ENCODE data around the gene RAP1A. TPM values are rescaled to one million over a fixed set of nuclear protein-coding genes. Genes with fewer than 3 reads are reported as not detected.

The RAP1A gene
- total RNA-seq, 1 experiment from 2014 or later, result 55.3 TPM

- Histone ChIP-seq H3K4me3 (ENCODE audit: low read length) (no peak overlapping the region), H3K36me3 (ENCODE audit: insufficient read depth, low read length) (peaks cover 10% of the 10 kb centered on the region; the same call in 1 of the 2 replicates), H2AFZ (ENCODE audit: low read length) (no peak overlapping the region), H3K9me2 (replicated peaks; ENCODE audit: insufficient read depth, low read length) (no peaks in the 10 kb centered on the region), H3K79me2 (ENCODE audit: low read length) (no peaks in the 10 kb centered on the region), H4K20me1 (ENCODE audit: insufficient read depth, low read depth, low read length) (no peaks in the 10 kb centered on the region), H3K4me2 (ENCODE audit: low read depth, low read length, poor library complexity, severe bottlenecking) (no peak overlapping the region), H3K4me1 (ENCODE audit: low read length) (peaks cover 46% of the 10 kb centered on the region), H3K9me3 (ENCODE audit: low read length) (no peaks in the 10 kb centered on the region), H3K27me3 (ENCODE audit: low read length) (no peaks in the 10 kb centered on the region), H3K9ac (ENCODE audit: low read length) (no peak overlapping the region), H3K27ac (ENCODE audit: low read length) (no peak overlapping the region)
- no peak for DNase-seq
These were observed 88.3 kb downstream of the RAP1A start for GRCh38 chr1:111707906-111708305.

GRCh38 chr1:111709986-111710385 lies 90.4 kb downstream of the RAP1A start:
- H2AFZ ChIP-seq (ENCODE audit: low read length), result no peak overlapping the region
- no peaks in the 10 kb centered on the region for H3K9me2 ChIP-seq (replicated peaks; ENCODE audit: insufficient read depth, low read length)
- peak overlapping the region; percentile 25; the same call in 1 of the 2 replicates for H3K27ac ChIP-seq (ENCODE audit: low read length)
- H3K79me2 ChIP-seq (ENCODE audit: low read length), result no peaks in the 10 kb centered on the region
- no peaks in the 10 kb centered on the region for H4K20me1 ChIP-seq (ENCODE audit: insufficient read depth, low read depth, low read length)
- H3K36me3 ChIP-seq (ENCODE audit: insufficient read depth, low read length), result peaks cover 5% of the 10 kb centered on the region; the same call in 1 of the 2 replicates
- H3K4me1 ChIP-seq (ENCODE audit: low read length), result peaks cover 40% of the 10 kb centered on the region
- H3K27me3 ChIP-seq (ENCODE audit: low read length), result no peaks in the 10 kb centered on the region
- no peak overlapping the region for H3K4me3 ChIP-seq (ENCODE audit: low read length)
- no peak overlapping the region for H3K4me2 ChIP-seq (ENCODE audit: low read depth, low read length, poor library complexity, severe bottlenecking)
- no peaks in the 10 kb centered on the region for H3K9me3 ChIP-seq (ENCODE audit: low read length)
- DNase-seq, result no peak
- no peak overlapping the region for H3K9ac ChIP-seq (ENCODE audit: low read length)

- DNase-seq, result no peak
- no peaks in the 10 kb centered on the region for H4K20me1 ChIP-seq (ENCODE audit: insufficient read depth, low read depth, low read length)
These were observed 96.7 kb downstream of the RAP1A start for GRCh38 chr1:111716333-111716732.

GRCh38 chr1:111717450-111717849 lies 97.9 kb downstream of the RAP1A start:
- no peaks in the 10 kb centered on the region for H3K9me2 ChIP-seq (replicated peaks; ENCODE audit: insufficient read depth, low read length)
- no peaks in the 10 kb centered on the region for H3K9me3 ChIP-seq (ENCODE audit: low read length)
- H2AFZ ChIP-seq (ENCODE audit: low read length), result no peak overlapping the region
- no peaks in the 10 kb centered on the region for H3K36me3 ChIP-seq (ENCODE audit: insufficient read depth, low read length)
- H3K27me3 ChIP-seq (ENCODE audit: low read length), result no peaks in the 10 kb centered on the region
- H3K4me1 ChIP-seq (ENCODE audit: low read length), result no peaks in the 10 kb centered on the region
- H4K20me1 ChIP-seq (ENCODE audit: insufficient read depth, low read depth, low read length), result no peaks in the 10 kb centered on the region
- H3K9ac ChIP-seq (ENCODE audit: low read length), result no peak overlapping the region
- no peaks in the 10 kb centered on the region for H3K79me2 ChIP-seq (ENCODE audit: low read length)
- no peak overlapping the region for H3K27ac ChIP-seq (ENCODE audit: low read length)
- no peak overlapping the region for H3K4me2 ChIP-seq (ENCODE audit: low read depth, low read length, poor library complexity, severe bottlenecking)
- H3K4me3 ChIP-seq (ENCODE audit: low read length), result no peak overlapping the region
- DNase-seq, result no peak

More at GRCh38 chr1:111716333-111716732, 96.7 kb downstream of the RAP1A start:
- Histone ChIP-seq H3K4me3 (ENCODE audit: low read length) (no peak overlapping the region), H3K36me3 (ENCODE audit: insufficient read depth, low read length) (no peaks in the 10 kb centered on the region), H3K9me2 (replicated peaks; ENCODE audit: insufficient read depth, low read length) (no peaks in the 10 kb centered on the region), H3K27me3 (ENCODE audit: low read length) (no peaks in the 10 kb centered on the region), H3K9ac (ENCODE audit: low read length) (no peak overlapping the region), H3K4me1 (ENCODE audit: low read length) (peaks cover 5% of the 10 kb centered on the region; the same call in 1 of the 2 replicates), H2AFZ (ENCODE audit: low read length) (no peak overlapping the region), H3K79me2 (ENCODE audit: low read length) (no peaks in the 10 kb centered on the region), H3K4me2 (ENCODE audit: low read depth, low read length, poor library complexity, severe bottlenecking) (no peak overlapping the region), H3K9me3 (ENCODE audit: low read length) (no peaks in the 10 kb centered on the region), H3K27ac (ENCODE audit: low read length) (no peak overlapping the region)

- no peak for DNase-seq
- Histone ChIP-seq H4K20me1 (ENCODE audit: insufficient read depth, low read depth, low read length) (peaks cover 6% of the 10 kb centered on the region; the same call in 1 of the 2 replicates), H3K79me2 (ENCODE audit: low read length) (no peaks in the 10 kb centered on the region), H3K27ac (ENCODE audit: low read length) (no peak overlapping the region), H3K9me3 (ENCODE audit: low read length) (no peaks in the 10 kb centered on the region), H3K9ac (ENCODE audit: low read length) (no peak overlapping the region), H3K36me3 (ENCODE audit: insufficient read depth, low read length) (no peaks in the 10 kb centered on the region), H3K27me3 (ENCODE audit: low read length) (no peaks in the 10 kb centered on the region), H3K4me2 (ENCODE audit: low read depth, low read length, poor library complexity, severe bottlenecking) (no peak overlapping the region), H3K9me2 (replicated peaks; ENCODE audit: insufficient read depth, low read length) (no peaks in the 10 kb centered on the region), H2AFZ (ENCODE audit: low read length) (no peak overlapping the region), H3K4me3 (ENCODE audit: low read length) (no peak overlapping the region), H3K4me1 (ENCODE audit: low read length) (peaks cover 12% of the 10 kb centered on the region)
These were observed 99.5 kb downstream of the RAP1A start for GRCh38 chr1:111719135-111719534.

- no peaks in the 10 kb centered on the region for H3K27me3 ChIP-seq (ENCODE audit: low read length)
- no peak overlapping the region for H2AFZ ChIP-seq (ENCODE audit: low read length)
- no peaks in the 10 kb centered on the region for H3K79me2 ChIP-seq (ENCODE audit: low read length)
- H4K20me1 ChIP-seq (ENCODE audit: insufficient read depth, low read depth, low read length), result peaks cover 10% of the 10 kb centered on the region; the same call in 1 of the 2 replicates
- no peak overlapping the region for H3K4me3 ChIP-seq (ENCODE audit: low read length)
- H3K36me3 ChIP-seq (ENCODE audit: insufficient read depth, low read length), result no peaks in the 10 kb centered on the region
- H3K4me1 ChIP-seq (ENCODE audit: low read length), result peaks cover 13% of the 10 kb centered on the region
- H3K9me3 ChIP-seq (ENCODE audit: low read length), result no peaks in the 10 kb centered on the region
- no peak overlapping the region for H3K9ac ChIP-seq (ENCODE audit: low read length)
- H3K4me2 ChIP-seq (ENCODE audit: low read depth, low read length, poor library complexity, severe bottlenecking), result no peak overlapping the region
- H3K9me2 ChIP-seq (replicated peaks; ENCODE audit: insufficient read depth, low read length), result no peaks in the 10 kb centered on the region
- no peak overlapping the region for H3K27ac ChIP-seq (ENCODE audit: low read length)
- no peak for DNase-seq
These were observed 100.1 kb downstream of the RAP1A start for GRCh38 chr1:111719674-111720132.

GRCh38 chr1:111720274-111720976 lies 100.8 kb downstream of the RAP1A start:
- H4K20me1 ChIP-seq (ENCODE audit: insufficient read depth, low read depth, low read length), result peaks cover 10% of the 10 kb centered on the region; the same call in 1 of the 2 replicates
- H3K36me3 ChIP-seq (ENCODE audit: insufficient read depth, low read length), result no peaks in the 10 kb centered on the region
- no peak overlapping the region for H3K4me2 ChIP-seq (ENCODE audit: low read depth, low read length, poor library complexity, severe bottlenecking)
- H3K4me1 ChIP-seq (ENCODE audit: low read length), result peaks cover 13% of the 10 kb centered on the region
- H3K9me2 ChIP-seq (replicated peaks; ENCODE audit: insufficient read depth, low read length), result no peaks in the 10 kb centered on the region
- no peak overlapping the region for H2AFZ ChIP-seq (ENCODE audit: low read length)
- H3K27me3 ChIP-seq (ENCODE audit: low read length), result no peaks in the 10 kb centered on the region
- no peak overlapping the region for H3K9ac ChIP-seq (ENCODE audit: low read length)
- no peak overlapping the region for H3K27ac ChIP-seq (ENCODE audit: low read length)
- no peaks in the 10 kb centered on the region for H3K9me3 ChIP-seq (ENCODE audit: low read length)
- H3K4me3 ChIP-seq (ENCODE audit: low read length), result no peak overlapping the region
- no peak for DNase-seq
- no peaks in the 10 kb centered on the region for H3K79me2 ChIP-seq (ENCODE audit: low read length)

GRCh38 chr1:111720977-111721786 lies 101.6 kb downstream of the RAP1A start:
- H3K9ac ChIP-seq (ENCODE audit: low read length), result no peak overlapping the region
- no peak for DNase-seq
- H3K36me3 ChIP-seq (ENCODE audit: insufficient read depth, low read length), result no peaks in the 10 kb centered on the region
- no peak overlapping the region for H3K27ac ChIP-seq (ENCODE audit: low read length)
- no peaks in the 10 kb centered on the region for H3K27me3 ChIP-seq (ENCODE audit: low read length)
- H4K20me1 ChIP-seq (ENCODE audit: insufficient read depth, low read depth, low read length), result peaks cover 10% of the 10 kb centered on the region; the same call in 1 of the 2 replicates
- H3K9me2 ChIP-seq (replicated peaks; ENCODE audit: insufficient read depth, low read length), result no peaks in the 10 kb centered on the region
- no peak overlapping the region for H2AFZ ChIP-seq (ENCODE audit: low read length)
- H3K4me3 ChIP-seq (ENCODE audit: low read length), result no peak overlapping the region
- H3K4me1 ChIP-seq (ENCODE audit: low read length), result peaks cover 13% of the 10 kb centered on the region
- H3K4me2 ChIP-seq (ENCODE audit: low read depth, low read length, poor library complexity, severe bottlenecking), result no peak overlapping the region
- no peaks in the 10 kb centered on the region for H3K79me2 ChIP-seq (ENCODE audit: low read length)
- no peaks in the 10 kb centered on the region for H3K9me3 ChIP-seq (ENCODE audit: low read length)

Measured in Karpas-422 (cell line).